H1 (cell line): Measurements from ENCODE around the gene NMU. TPM values are rescaled to one million over a fixed set of nuclear protein-coding genes. Genes with fewer than 3 reads are reported as not detected.

Experiments
- CTCF ChIA-PET: fragments of 300-600 bp; sonication (Branson Sonifier 250); formaldehyde crosslinking; loops from one replicate; lab custom pipeline; 2021; ENCODE audit not compliant: partially characterized antibody; lab: Charles Lee
- POLR2A ChIA-PET: fragments of 300-600 bp; sonication (Branson Sonifier 250); formaldehyde crosslinking; loops from one replicate; lab custom pipeline; 2021; ENCODE audit warnings: inconsistent platforms; ENCODE audit not compliant: partially characterized antibody; lab: Charles Lee
- DNase-seq, 2 experiments: peaks; one replicate each; pipeline versions ENCODE4 v3.0.0 to v3.0.0-alpha.2; 2010 to 2022; ENCODE audit warnings: low spot score in 2 of 2, low read depth in 1 of 2, mixed read lengths in 1 of 2
- FAIRE-seq: peaks from 2 replicates; lab custom pipeline; 2011; peaks lifted over from hg19 to GRCh38; lab: Jason Lieb, UNC
- H2AFZ ChIP-seq: 2 replicates; pipeline ENCODE4 v1.8.1; 2012; ENCODE audit warnings: low read length, inconsistent platforms
- H2AK5ac ChIP-seq: 2 replicates; pipeline ENCODE4 v1.6.1; 2013; ENCODE audit warnings: low read depth, low read length
- H2BK120ac ChIP-seq: replicated peaks from 2 replicates; pipeline ENCODE3; 2013; ENCODE audit warnings: low read depth, low read length, inconsistent platforms
- H2BK12ac ChIP-seq: 2 replicates; pipeline ENCODE4 v1.6.1; 2013; ENCODE audit warnings: low read depth, low read length
- H2BK15ac ChIP-seq: 2 replicates; pipeline ENCODE4 v1.6.1; 2013; ENCODE audit warnings: low read length
- H2BK20ac ChIP-seq: 2 replicates; pipeline ENCODE4 v1.6.1; 2013; ENCODE audit warnings: low read length
- H2BK5ac ChIP-seq: 2 replicates; pipeline ENCODE4 v1.6.1; 2013; ENCODE audit warnings: low read depth, low read length
- H3K14ac ChIP-seq: 2 replicates; pipeline ENCODE4 v1.6.1; 2013; ENCODE audit warnings: inconsistent platforms; ENCODE audit not compliant: insufficient read length
- H3K18ac ChIP-seq: 2 replicates; pipeline ENCODE4 v1.6.1; 2013; ENCODE audit warnings: low read length; ENCODE audit errors: extremely low read depth
- H3K23ac ChIP-seq: 2 replicates; pipeline ENCODE4 v1.6.1; 2013; ENCODE audit warnings: inconsistent platforms; ENCODE audit not compliant: insufficient read length
- H3K23me2 ChIP-seq: 2 replicates; pipeline ENCODE4 v1.6.1; 2013; ENCODE audit warnings: low read depth, low read length
- H3K27ac ChIP-seq: 2 replicates; pipeline ENCODE4 v1.6.1; 2011; ENCODE audit warnings: low read depth, low read length, inconsistent platforms
- H3K27me3 ChIP-seq, 4 experiments: replicated peaks in 1 of 4; 1 replicate in 1 of 4; 2 replicates in 3 of 4; pipeline versions ENCODE4 v1.6.1 to v1.8.1; 2011 to 2013; ENCODE audit warnings: low read length in 3 of 4, mild to moderate bottlenecking in 3 of 4, inconsistent platforms in 2 of 4, mixed read lengths in 2 of 4, moderate library complexity in 1 of 4; ENCODE audit not compliant: control insufficient read depth in 3 of 4, insufficient read depth in 3 of 4; ENCODE audit errors: extremely low read depth in 1 of 4
- H3K36me3 ChIP-seq, 4 experiments: 2 replicates each; pipeline versions ENCODE4 v1.6.1 to v1.8.1; 2011 to 2013; ENCODE audit warnings: mild to moderate bottlenecking in 4 of 4, low read length in 3 of 4, moderate library complexity in 2 of 4, control low read depth in 1 of 4, inconsistent platforms in 1 of 4; ENCODE audit not compliant: insufficient read depth in 4 of 4, control insufficient read depth in 2 of 4
- H3K4ac ChIP-seq: replicated peaks from 2 replicates; pipeline ENCODE3; 2013; ENCODE audit warnings: low read length, low read depth, mixed read lengths, inconsistent platforms; ENCODE audit not compliant: insufficient read length
- H3K4me1 ChIP-seq, 4 experiments: replicated peaks in 1 of 4; 1 replicate in 1 of 4; 2 replicates in 3 of 4; pipeline versions ENCODE4 v1.6.1 to v1.8.1; 2011 to 2013; ENCODE audit warnings: low read length in 3 of 4, inconsistent platforms in 2 of 4, mixed read lengths in 1 of 4; ENCODE audit not compliant: insufficient read depth in 4 of 4, control insufficient read depth in 3 of 4
- H3K4me2 ChIP-seq, 2 experiments: 2 replicates each; pipeline versions ENCODE4 v1.6.1 to v1.8.1; 2011 to 2013; ENCODE audit warnings: low read depth in 2 of 2, low read length in 2 of 2, control low read depth in 1 of 2, inconsistent platforms in 1 of 2, mild to moderate bottlenecking in 1 of 2; ENCODE audit not compliant: insufficient read depth in 1 of 2
- H3K4me3 ChIP-seq, 4 experiments: fragments of 200-600, 300-600 bp in 1 of 4; sonication (generic), shearing (Covaris generic), sonication (Bioruptor Twin) in 1 of 4; 2 replicates each; pipeline versions ENCODE4 v1.5.1 to v1.8.1; 2011 to 2016; ENCODE audit warnings: low read length in 4 of 4, low read depth in 3 of 4, control low read depth in 2 of 4, inconsistent platforms in 2 of 4, mild to moderate bottlenecking in 2 of 4, mixed read lengths in 1 of 4, moderate library complexity in 1 of 4; ENCODE audit not compliant: insufficient read depth in 2 of 4; ENCODE audit errors: extremely low read depth in 1 of 4
- H3K56ac ChIP-seq: replicated peaks from 2 replicates; pipeline ENCODE3; 2013; ENCODE audit warnings: low read depth, mild to moderate bottlenecking, mixed read lengths, low read length, inconsistent platforms; ENCODE audit not compliant: insufficient read length
- H3K79me1 ChIP-seq: 2 replicates; pipeline ENCODE4 v1.6.1; 2013; ENCODE audit warnings: low read depth, low read length, control low read depth
- H3K79me2 ChIP-seq, 2 experiments: 2 replicates each; pipeline versions ENCODE4 v1.6.1 to v1.8.1; 2012 to 2013; ENCODE audit warnings: low read length in 2 of 2, mild to moderate bottlenecking in 2 of 2, inconsistent platforms in 1 of 2; ENCODE audit not compliant: insufficient read depth in 2 of 2, control insufficient read depth in 1 of 2
- H3K9ac ChIP-seq, 4 experiments: replicated peaks in 1 of 4; 1 replicate in 1 of 4; 2 replicates in 3 of 4; pipeline versions ENCODE4 v1.6.1 to v1.8.1; 2011 to 2013; ENCODE audit warnings: low read depth in 3 of 4, low read length in 3 of 4, control low read depth in 2 of 4, mild to moderate bottlenecking in 2 of 4, moderate library complexity in 2 of 4, inconsistent platforms in 1 of 4; ENCODE audit errors: extremely low read depth in 1 of 4
- H3K9me3 ChIP-seq, 2 experiments: 2 replicates each; pipeline versions ENCODE4 v1.6.1 to v1.8.1; 2012 to 2013; ENCODE audit warnings: mild to moderate bottlenecking in 2 of 2, moderate library complexity in 2 of 2, control low read depth in 1 of 2, inconsistent platforms in 1 of 2, low read depth in 1 of 2, low read length in 1 of 2, mixed read lengths in 1 of 2; ENCODE audit not compliant: insufficient read depth in 2 of 2
- H4K20me1 ChIP-seq, 2 experiments: replicated peaks in 1 of 2; 2 replicates each; pipeline versions ENCODE3 to v1.8.1; 2011 to 2013; ENCODE audit warnings: inconsistent platforms in 2 of 2, low read length in 2 of 2, mild to moderate bottlenecking in 1 of 2; ENCODE audit not compliant: insufficient read depth in 2 of 2, control insufficient read depth in 1 of 2
- H4K5ac ChIP-seq: 2 replicates; pipeline ENCODE4 v1.6.1; 2013; ENCODE audit warnings: low read length, low read depth, mixed read lengths, inconsistent platforms; ENCODE audit not compliant: insufficient read length
- H4K8ac ChIP-seq: 2 replicates; pipeline ENCODE4 v1.8.0; 2013; ENCODE audit warnings: mild to moderate bottlenecking, moderate library complexity, low read length, inconsistent platforms; ENCODE audit not compliant: insufficient read depth; ENCODE audit errors: extremely low read depth
- H4K91ac ChIP-seq: replicated peaks from 2 replicates; pipeline ENCODE3; 2013; ENCODE audit warnings: low read length, mixed read lengths, inconsistent platforms; ENCODE audit not compliant: insufficient read length
- CREB1 ChIP-seq: IDR thresholded peaks from 2 replicates; pipeline ENCODE4 v1.6.1; 2012; ENCODE audit warnings: inconsistent platforms
- E2F6 ChIP-seq: IDR thresholded peaks from 2 replicates; pipeline ENCODE4 v1.6.1; 2012; ENCODE audit warnings: inconsistent platforms
- JUND ChIP-seq: IDR thresholded peaks from 2 replicates; pipeline ENCODE4 v1.6.1; 2011; ENCODE audit warnings: mild to moderate bottlenecking, improper control_type of control experiment, low read length
- PHF8 ChIP-seq: fragments of 200-600 bp; sonication (generic); conservative IDR thresholded peaks from 2 replicates; pipeline ENCODE4 v1.7.1; 2012; ENCODE audit warnings: low read depth, mild to moderate bottlenecking, inconsistent platforms, low read length, moderate library complexity
- RFX5 ChIP-seq: IDR thresholded peaks from 2 replicates; pipeline ENCODE4 v1.6.1; 2011; ENCODE audit warnings: low read depth, low read length, improper control_type of control experiment, borderline replicate concordance
- RXRA ChIP-seq: IDR thresholded peaks from 2 replicates; pipeline ENCODE4 v1.6.1; 2011; ENCODE audit warnings: low read depth, mild to moderate bottlenecking, low read length, moderate library complexity; ENCODE audit not compliant: insufficient read depth
- SAP30 ChIP-seq: fragments of 300-600 bp; sonication (generic); IDR thresholded peaks from 2 replicates; pipeline ENCODE4 v1.7.1; 2012; ENCODE audit warnings: low read length, moderate library complexity, mild to moderate bottlenecking, inconsistent platforms; ENCODE audit not compliant: insufficient read depth, insufficient replicate concordance
- TAF7 ChIP-seq: optimal IDR thresholded peaks from 2 replicates; pipeline ENCODE3; 2011; ENCODE audit warnings: low read depth, mild to moderate bottlenecking, inconsistent platforms, low read length, moderate library complexity, borderline replicate concordance
- TCF12 ChIP-seq: IDR thresholded peaks from 2 replicates; pipeline ENCODE4 v1.6.1; 2011; ENCODE audit warnings: low read depth, mild to moderate bottlenecking, low read length
- TEAD4 ChIP-seq: IDR thresholded peaks from 2 replicates; pipeline ENCODE4 v1.6.1; 2012; ENCODE audit warnings: low read depth, low read length, inconsistent platforms, mixed read lengths
- USF2 ChIP-seq: IDR thresholded peaks from 2 replicates; pipeline ENCODE4 v1.6.1; 2011; ENCODE audit warnings: low read length, improper control_type of control experiment
- WGBS, 2 experiments: shearing (Covaris generic) in 1 of 2; methylation state at CpG; one replicate each; pipeline versions ENCODE4 v1.1.6 to v1.1.7; 2013 to 2015; ENCODE audit warnings: low lambda C conversion rate in 2 of 2, mixed read lengths in 2 of 2, inconsistent platforms in 1 of 2, low coverage in 1 of 2, missing lambda C conversion rate in 1 of 2; ENCODE audit not compliant: insufficient replicate concordance in 2 of 2, insufficient coverage in 1 of 2, insufficient read length in 1 of 2; ENCODE audit errors: extremely low coverage in 1 of 2, missing lambda C conversion rate in 1 of 2; 5-methylcytosine and 5-hydroxymethylcytosine counted together
- polyA plus RNA-seq, 7 experiments: library from polyadenylated mRNA; depleted of rRNA in 3 of 7; stranded (reverse) in 5 of 7; unstranded in 2 of 7; fragments of >200 nt in 5 of 7; fragments of 200-250 nt in 2 of 7; gene quantifications; 1 replicate in 5 of 7; 2 replicates in 1 of 7; 4 replicates in 1 of 7; pipeline versions ENCODE4 v1.2.1 to v1.2.3, GENCODE V29; 2011 to 2013; ENCODE audit warnings: missing spikeins in 2 of 7, mixed read lengths in 2 of 7
- total RNA-seq: library from RNA; stranded (reverse); fragmentation: NEBNext Ultra II Directional; extraction: Animal tissue kit (Norgen Biotek cat#: 25700); gene quantifications from 2 replicates; pipeline ENCODE4 v1.2.1, GENCODE V29; 2021

NMU gene
- total and polyA plus RNA-seq, 2 of the 8 experiments (the other 6 are each of a cell fraction or from before 2014, with no cell fraction given): 30.5 to 50.4 TPM

- no peak overlapping the region for H2BK20ac ChIP-seq
- H4K5ac ChIP-seq: no peak overlapping the region
- no peak for FAIRE-seq
- no peak overlapping the region; the same call in 1 of the 2 replicates for H2BK5ac ChIP-seq
- H3K4ac ChIP-seq: no peak overlapping the region
- no peaks in the 10 kb centered on the region for H3K9me3 ChIP-seq
- H4K8ac ChIP-seq: no peak overlapping the region
- H3K27ac ChIP-seq: no peak overlapping the region
- H3K4me3 ChIP-seq: no peak overlapping the region
- no peak overlapping the region for H2AFZ ChIP-seq
- no peak overlapping the region for H3K23ac ChIP-seq
- H3K14ac ChIP-seq: no peak overlapping the region
- peak overlapping the region; percentile 84; the same call in 1 of the 2 replicates for H2BK12ac ChIP-seq
- H3K4me2 ChIP-seq: no peak overlapping the region
- no peaks in the 10 kb centered on the region for H3K79me2 ChIP-seq
- no peak overlapping the region for H3K56ac ChIP-seq
- no peak overlapping the region for H3K18ac ChIP-seq
- no peaks in the 10 kb centered on the region for H3K79me1 ChIP-seq
- ChIA-PET POLR2A (no interaction called here), CTCF (no interaction called here)
- H2BK120ac ChIP-seq: no peak overlapping the region
- no peak overlapping the region for H2AK5ac ChIP-seq
- no peak overlapping the region for H3K9ac ChIP-seq
- DNase-seq: no peak
- H4K20me1 ChIP-seq: no peaks in the 10 kb centered on the region
- H3K36me3 ChIP-seq: no peaks in the 10 kb centered on the region
- 83% methylated on average over 4 of the region's 4 CpGs; no CpG with 5 or more reads in 1 of the 2 experiments for WGBS, 2 experiments
- no peaks in the 10 kb centered on the region for H3K23me2 ChIP-seq
- peaks cover 0 to 4% (median 0%) of the 10 kb centered on the region in 4 experiments; a peak in 2 of 7 replicates for H3K4me1 ChIP-seq
- no peaks in the 10 kb centered on the region for H3K27me3 ChIP-seq
- H2BK15ac ChIP-seq: peak overlapping the region; percentile 5; the same call in 1 of the 2 replicates
- no peak overlapping the region for H4K91ac ChIP-seq
- TF ChIP-seq SAP30: no peak
- no peak for TF ChIP-seq JUND
- TF ChIP-seq PHF8: no peak
- no peak for TF ChIP-seq TAF7
- TF ChIP-seq USF2: no peak
- no peak for TF ChIP-seq E2F6
- TF ChIP-seq RFX5: no peak
- TF ChIP-seq RXRA: no peak
- no peak for TF ChIP-seq TCF12
- TF ChIP-seq TEAD4: no peak
- no peak for TF ChIP-seq CREB1
Measured at GRCh38 chr4:55675196-55675793, 39.2 kb upstream of the NMU start.
